ENCODE results near the gene SLFN14. TPM values are rescaled to one million over a fixed set of nuclear protein-coding genes. Genes with fewer than 3 reads are reported as not detected.
"Not testable (repeated sequence)": the region's sequence is repeated elsewhere in the genome, so short reads cannot be mapped to it uniquely, and the experiment has no call there.

SLFN14 gene
- polyA plus RNA-seq, 3 donors from 2014 or later: 0.10 to 0.50 TPM; not detected in 1

GRCh38 chr17:35578929-35579432 lies 18.4 kb upstream of the SLFN14 start:
- Mint-ChIP-seq H3K27ac (peak overlapping the region; percentile 98 to 100 (median 99)), H3K4me3 (peak overlapping the region; percentile 89 to 99 (median 97)), H3K9me3 (no peaks in the 10 kb centered on the region), H3K27me3 (ENCODE audit: low read depth in 3 of 3) (peaks cover 0 to 10% (median 1%) of the 10 kb centered on the region in 3 donors), H3K36me3 (no peaks in the 10 kb centered on the region), H3K4me1 (peaks cover 22 to 26% of the 10 kb centered on the region in 2 donors)
- no peak for DNase-seq

DNA sequence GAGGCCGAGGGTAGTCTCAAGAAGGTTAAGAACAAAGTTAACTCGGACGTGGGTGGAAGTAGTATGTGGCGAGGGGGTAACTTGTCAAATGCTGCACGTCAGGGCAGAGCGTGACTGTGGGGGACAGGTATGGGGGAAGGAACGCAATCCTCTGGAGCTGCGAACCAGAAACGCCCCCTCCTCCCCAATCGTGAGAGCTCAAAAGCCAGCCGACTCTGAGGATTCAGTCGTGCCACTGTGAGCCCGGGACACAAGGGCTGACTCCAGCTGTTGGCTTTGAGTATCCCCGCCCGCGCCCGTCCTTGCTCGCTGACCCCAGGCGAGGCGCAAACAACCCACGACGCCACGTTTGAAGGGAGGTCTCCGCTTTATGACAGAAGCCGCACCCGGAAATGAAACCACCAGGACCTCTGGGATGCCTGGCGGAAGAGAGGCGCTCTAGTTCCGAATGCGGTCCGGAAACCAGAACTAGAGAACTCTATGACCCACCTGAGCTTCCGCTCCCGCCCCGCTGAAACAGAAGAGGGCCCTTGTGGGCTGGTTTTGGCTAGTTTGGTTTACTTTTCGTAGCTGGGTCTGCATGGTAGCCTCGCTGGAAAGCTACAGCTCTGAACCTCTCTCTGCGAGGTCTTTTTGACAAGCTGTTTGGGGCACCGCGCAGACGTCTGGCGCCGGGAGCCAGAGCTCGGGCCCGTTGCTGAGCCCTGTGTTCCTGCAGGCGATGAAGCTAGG lies 17.7 kb upstream of the SLFN14 start, which contains the start of gene PEX12:
TSS of gene PEX12 (minus strand) at position 375 of the 732 bp plus-strand sequence. CDS start 550 bp downstream, outside the sequence.
- H3K4me3 Mint-ChIP-seq: peak within 1 kb of the TSS; percentile 89 to 99 (median 97)
- H3K27ac Mint-ChIP-seq: peak within 1 kb of the TSS; percentile 98 to 100 (median 99)
- H3K27me3 Mint-ChIP-seq (ENCODE audit: low read depth in 3 of 3): peaks cover 0 to 9% (median under 1%) of the 10 kb centered on the region in 3 donors
- no peaks in the 10 kb centered on the region for H3K36me3 Mint-ChIP-seq
- DNase-seq: peak; percentile 85 to 89 (median 87)
- H3K4me1 Mint-ChIP-seq: peaks cover 22 to 26% of the 10 kb centered on the region in 2 donors
- no peaks in the 10 kb centered on the region for H3K9me3 Mint-ChIP-seq

DNA sequence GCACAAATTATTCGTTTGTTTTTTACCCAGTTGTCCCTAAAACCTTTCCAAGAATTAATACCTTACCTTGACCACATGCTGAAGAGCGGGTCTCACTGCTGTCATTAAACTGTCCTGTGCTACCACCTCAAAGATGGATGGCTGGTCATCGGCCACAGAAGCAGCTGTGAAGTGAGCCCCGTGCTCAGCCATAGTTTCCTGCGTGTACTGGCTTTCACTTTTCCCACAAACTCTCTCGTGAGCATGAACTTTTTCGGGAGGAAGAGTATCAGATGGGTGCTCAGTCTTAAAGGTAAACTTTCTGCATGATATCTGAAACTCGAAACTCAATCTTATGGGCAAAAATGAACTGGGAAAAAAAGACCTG lies 17.2 kb upstream of the SLFN14 start:
- DNase-seq: peak in 1 of 3 donors; percentile 26
- Mint-ChIP-seq H3K36me3 (no peaks in the 10 kb centered on the region), H3K27me3 (ENCODE audit: low read depth in 3 of 3) (peaks cover 0 to 8% (median 0%) of the 10 kb centered on the region in 3 donors), H3K27ac (peak overlapping the region; percentile 98 to 100 (median 99)), H3K4me1 (peaks cover 22 to 26% of the 10 kb centered on the region in 2 donors), H3K4me3 (peak overlapping the region; percentile 89 to 99 (median 97)), H3K9me3 (no peaks in the 10 kb centered on the region)

GRCh38 chr17:35575759-35576158 lies 15.1 kb upstream of the SLFN14 start:
- Mint-ChIP-seq H3K4me1 (peaks cover 24 to 28% of the 10 kb centered on the region in 2 donors), H3K27ac (peak overlapping the region in 5 of 6 donors; percentile 10 to 82 (median 31)), H3K27me3 (ENCODE audit: low read depth in 3 of 3) (peaks cover 0 to 8% (median 0%) of the 10 kb centered on the region in 3 donors), H3K9me3 (no peaks in the 10 kb centered on the region), H3K4me3 (peak overlapping the region in 1 of 5 donors; percentile 10), H3K36me3 (no peaks in the 10 kb centered on the region)
- DNase-seq: no peak

GRCh38 chr17:35569405-35569804 lies 8.8 kb upstream of the SLFN14 start:
- Mint-ChIP-seq H3K36me3 (no peaks in the 10 kb centered on the region), H3K4me1 (peaks cover 27 to 43% of the 10 kb centered on the region in 2 donors), H3K4me3 (peak overlapping the region; percentile 44 to 96 (median 76)), H3K9me3 (no peaks in the 10 kb centered on the region), H3K27ac (peak overlapping the region in 2 of 6 donors; percentile 67 to 74), H3K27me3 (ENCODE audit: low read depth in 3 of 3) (peaks cover 3 to 5% (median 5%) of the 10 kb centered on the region in 3 donors)
- no peak for DNase-seq

- peaks cover 27 to 43% of the 10 kb centered on the region in 2 donors for H3K4me1 Mint-ChIP-seq
- DNase-seq: peak in 1 of 3 donors; percentile 14
- H3K4me3 Mint-ChIP-seq: peak overlapping the region; percentile 87 to 97 (median 90)
- H3K27me3 Mint-ChIP-seq (ENCODE audit: low read depth in 3 of 3): peaks cover 3 to 7% (median 5%) of the 10 kb centered on the region in 3 donors
- no peaks in the 10 kb centered on the region for H3K9me3 Mint-ChIP-seq
- no peaks in the 10 kb centered on the region for H3K36me3 Mint-ChIP-seq
- peak overlapping the region; percentile 90 to 98 (median 95) for H3K27ac Mint-ChIP-seq
Observed at GRCh38 chr17:35568561-35568960, 7.9 kb upstream of the SLFN14 start.

DNA sequence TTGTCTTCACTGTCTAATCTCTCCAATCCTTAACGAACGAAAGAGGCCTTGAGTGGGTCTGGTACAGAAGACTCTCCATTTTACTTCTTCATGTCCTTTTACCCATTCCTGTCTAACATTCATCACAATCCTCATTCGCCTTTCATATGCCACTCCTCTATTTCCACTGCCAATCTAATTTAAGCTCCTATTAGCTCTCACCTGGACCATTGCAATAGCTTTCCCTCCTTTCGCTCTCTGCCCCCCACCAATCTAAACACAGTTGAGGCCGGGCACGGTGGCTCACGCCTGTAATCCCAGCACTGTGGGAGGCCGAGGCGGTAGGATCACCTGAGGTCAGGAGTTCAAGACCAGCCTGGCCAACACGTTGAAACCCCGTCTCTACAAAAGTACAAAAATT lies 6.3 kb upstream of the SLFN14 start:
- Mint-ChIP-seq H3K4me1 (peaks cover 25 to 43% of the 10 kb centered on the region in 2 donors), H3K9me3 (no peaks in the 10 kb centered on the region), H3K36me3 (no peaks in the 10 kb centered on the region), H3K27me3 (ENCODE audit: low read depth in 3 of 3) (peaks cover 5 to 7% (median 5%) of the 10 kb centered on the region in 3 donors), H3K4me3 (peak overlapping the region; percentile 74 to 97 (median 87)), H3K27ac (peak overlapping the region in 5 of 6 donors; percentile 31 to 95 (median 93))
- no peak for DNase-seq

DNA sequence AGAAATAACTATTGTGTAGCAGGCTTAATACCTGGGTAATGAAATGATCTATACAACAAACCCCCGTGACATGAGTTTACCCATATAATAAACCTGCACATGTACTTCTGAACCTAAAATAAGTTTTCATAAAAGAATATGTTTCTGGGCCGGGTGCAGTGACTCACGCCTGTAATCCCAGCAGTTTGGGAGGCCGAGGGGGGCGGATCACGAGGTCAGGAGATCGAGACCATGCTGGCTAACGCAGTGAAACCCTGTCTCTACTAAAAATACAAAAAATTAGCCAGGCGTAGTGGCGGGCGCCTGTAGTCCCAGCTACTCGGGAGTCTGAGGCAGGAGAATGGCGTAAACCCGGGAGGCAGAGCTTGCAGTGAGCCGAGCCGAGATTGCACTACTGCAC lies 2.6 kb upstream of the SLFN14 start:
- H3K9me3 Mint-ChIP-seq, H3K36me3 Mint-ChIP-seq, DNase-seq, H3K4me3 Mint-ChIP-seq, H3K27ac Mint-ChIP-seq: not testable (repeated sequence)
- Mint-ChIP-seq H3K4me1 (peaks cover 8 to 16% of the 10 kb centered on the region in 2 donors), H3K27me3 (ENCODE audit: low read depth in 3 of 3) (peaks cover 5 to 15% (median 11%) of the 10 kb centered on the region in 3 donors)

- DNase-seq: no peak
- Mint-ChIP-seq H3K27ac (no peak overlapping the region), H3K4me3 (no peak overlapping the region), H3K27me3 (ENCODE audit: low read depth in 3 of 3) (peaks cover 2 to 11% (median 6%) of the 10 kb centered on the region in 3 donors), H3K36me3 (no peaks in the 10 kb centered on the region), H3K9me3 (no peaks in the 10 kb centered on the region), H3K4me1 (no peaks in the 10 kb centered on the region)
Observed at GRCh38 chr17:35559495-35560210, 966 bp downstream of the SLFN14 start.

GRCh38 chr17:35557353-35557752 lies 3.3 kb downstream of the SLFN14 start:
- no peaks in the 10 kb centered on the region for H3K4me1 Mint-ChIP-seq
- no peaks in the 10 kb centered on the region for H3K9me3 Mint-ChIP-seq
- H3K27me3 Mint-ChIP-seq (ENCODE audit: low read depth in 3 of 3): peaks cover 2 to 11% (median 4%) of the 10 kb centered on the region in 3 donors
- H3K36me3 Mint-ChIP-seq: no peaks in the 10 kb centered on the region
- no peak overlapping the region for H3K4me3 Mint-ChIP-seq
- H3K27ac Mint-ChIP-seq: no peak overlapping the region
- DNase-seq: no peak

- Mint-ChIP-seq H3K9me3 (no peaks in the 10 kb centered on the region), H3K27ac (no peak overlapping the region), H3K4me1 (no peaks in the 10 kb centered on the region), H3K36me3 (no peaks in the 10 kb centered on the region), H3K27me3 (ENCODE audit: low read depth in 3 of 3) (peaks cover 2 to 7% (median 4%) of the 10 kb centered on the region in 3 donors), H3K4me3 (no peak overlapping the region)
- DNase-seq: no peak
Observed at GRCh38 chr17:35555691-35556090, 4.9 kb downstream of the SLFN14 start.

DNA sequence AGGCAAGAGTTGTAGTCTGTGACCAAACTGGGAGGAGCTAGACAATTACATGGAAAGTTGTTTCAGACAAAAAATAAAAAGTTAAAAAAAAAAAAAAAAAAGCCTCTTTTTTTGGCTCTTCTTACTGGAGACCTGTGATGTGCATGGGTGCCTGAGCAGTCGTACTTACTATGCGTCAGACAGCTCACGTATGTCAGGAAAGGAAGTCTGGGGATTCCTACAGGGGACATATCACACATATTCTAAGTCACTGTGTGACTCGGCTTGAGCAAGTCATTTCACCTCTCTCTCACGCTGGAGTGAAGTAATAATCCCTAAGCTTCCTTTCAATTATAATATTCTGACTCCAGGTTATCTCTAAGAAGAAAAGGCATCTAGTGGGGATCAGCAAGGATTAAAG lies 6.0 kb downstream of the SLFN14 start:
- Mint-ChIP-seq H3K27ac (no peak overlapping the region), H3K4me1 (no peaks in the 10 kb centered on the region), H3K4me3 (no peak overlapping the region), H3K36me3 (peaks cover 0 to 5% (median 2%) of the 10 kb centered on the region in 3 donors), H3K9me3 (no peaks in the 10 kb centered on the region), H3K27me3 (ENCODE audit: low read depth in 3 of 3) (peaks cover 2 to 4% (median 2%) of the 10 kb centered on the region in 3 donors)
- no peak for DNase-seq

GRCh38 chr17:35553310-35553709 lies 7.3 kb downstream of the SLFN14 start:
- Mint-ChIP-seq H3K9me3 (no peaks in the 10 kb centered on the region), H3K27me3 (ENCODE audit: low read depth in 3 of 3) (peaks cover 0 to 2% (median under 1%) of the 10 kb centered on the region in 3 donors), H3K36me3 (peaks cover 0 to 6% (median 4%) of the 10 kb centered on the region in 3 donors), H3K4me1 (no peaks in the 10 kb centered on the region), H3K4me3 (no peak overlapping the region), H3K27ac (no peak overlapping the region)
- no peak for DNase-seq

DNA sequence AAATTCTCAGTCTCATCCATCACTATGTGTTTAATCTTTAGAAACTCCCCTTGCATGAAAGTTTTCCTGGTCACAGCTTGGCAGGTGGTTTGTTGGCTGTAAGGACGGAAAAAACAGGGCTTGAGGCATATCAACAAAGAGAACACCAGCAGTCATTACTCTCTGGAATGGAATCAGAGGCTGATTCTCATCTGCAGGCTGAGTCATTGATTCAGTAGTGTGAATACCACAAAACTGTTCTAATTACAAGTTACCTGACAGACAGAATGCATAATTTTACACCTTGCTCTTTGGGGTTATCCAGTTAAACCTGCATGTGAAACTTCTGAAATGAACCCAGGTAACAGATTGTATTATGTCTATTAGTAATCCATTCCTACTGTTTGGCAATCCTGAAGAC lies 11.6 kb downstream of the SLFN14 start:
- no peak overlapping the region for H3K27ac Mint-ChIP-seq
- H3K27me3 Mint-ChIP-seq (ENCODE audit: low read depth in 3 of 3): peaks cover 0 to 1% (median 0%) of the 10 kb centered on the region in 3 donors
- H3K4me1 Mint-ChIP-seq: no peaks in the 10 kb centered on the region
- DNase-seq: no peak
- peaks cover 0 to 6% (median 4%) of the 10 kb centered on the region in 3 donors for H3K36me3 Mint-ChIP-seq
- no peaks in the 10 kb centered on the region for H3K9me3 Mint-ChIP-seq
- no peak overlapping the region for H3K4me3 Mint-ChIP-seq

Data from immature natural killer cell (primary cell).